Esophagus muscularis mucosa (tissue), 4 donors: ENCODE data around the gene GNAS-AS1. TPM values are rescaled to one million over a fixed set of nuclear protein-coding genes. Genes with fewer than 3 reads are reported as not detected.
"Not testable (repeated sequence)": the region's sequence is repeated elsewhere in the genome, so short reads cannot be mapped to it uniquely, and the experiment has no call there.

Experiments used
- DNase-seq: peaks from one replicate; pipeline ENCODE4 v3.0.0-alpha.2; 2017; ENCODE audit errors: extremely low spot score
- H3K27ac ChIP-seq, 4 donors: fragments of 200-600 bp; sonication (generic); replicated peaks in 1 of 4; 1 replicate in 3 of 4; 2 replicates in 1 of 4; pipeline ENCODE4 v1.5.1; 2016 to 2019; ENCODE audit warnings: mild to moderate bottlenecking in 1 of 4
- H3K27me3 ChIP-seq, 4 donors: fragments of 200-600 bp; sonication (generic); one replicate each; pipeline versions ENCODE4 v1.5.1 to v1.6.0; 2016 to 2019
- H3K36me3 ChIP-seq, 4 donors: fragments of 200-600 bp; sonication (generic); one replicate each; pipeline ENCODE4 v1.5.1; 2016 to 2019
- H3K4me1 ChIP-seq, 4 donors: fragments of 200-600 bp; sonication (generic); one replicate each; pipeline ENCODE4 v1.5.1; 2016 to 2019
- H3K4me3 ChIP-seq, 4 donors: fragments of 200-600 bp; sonication (generic); 1 replicate in 2 of 4; 2 replicates in 2 of 4; pipeline ENCODE4 v1.5.1; 2016 to 2019; ENCODE audit warnings: mild to moderate bottlenecking in 4 of 4, moderate library complexity in 1 of 4
- H3K9me3 ChIP-seq, 4 donors: fragments of 200-600 bp; sonication (generic); 1 replicate in 3 of 4; 2 replicates in 1 of 4; pipeline ENCODE4 v1.5.1; 2016 to 2019
- CTCF ChIP-seq, 3 experiments: fragments of 200-600 bp in 2 of 3; fragments of 450-650 bp in 1 of 3; sonication (generic) in 2 of 3; IDR thresholded peaks; one replicate each; pipeline ENCODE4 v1.5.1; 2017 to 2019; ENCODE audit warnings: antibody characterized with exemption in 3 of 3, mild to moderate bottlenecking in 2 of 3, moderate library complexity in 1 of 3
- EP300 ChIP-seq: sonication (generic); formaldehyde crosslinking; IDR thresholded peaks from one replicate; pipeline ENCODE4 v1.6.1; 2017; ENCODE audit warnings: antibody characterized with exemption
- POLR2A ChIP-seq: fragments of 450-650 bp; IDR thresholded peaks from one replicate; pipeline ENCODE4 v1.6.1; 2017; ENCODE audit warnings: antibody characterized with exemption, moderate library complexity, mild to moderate bottlenecking, low read depth
- POLR2AphosphoS5 ChIP-seq, 2 donors: sonication (generic); formaldehyde crosslinking; IDR thresholded peaks; one replicate each; pipeline ENCODE4 v1.6.1; 2017; ENCODE audit warnings: antibody characterized with exemption in 2 of 2
- WGBS: methylation state at CpG from one replicate; pipeline ENCODE4 v1.1.5; 2018; 5-methylcytosine and 5-hydroxymethylcytosine counted together
- intact Hi-C: fragments of 100-400 bp; cut with DNase I; formaldehyde crosslinking; loops from one replicate; pipeline ENCODE4 v1.15.1; 2023
- total RNA-seq, 4 donors: library from RNA; depleted of rRNA; stranded (reverse); fragments of >200 nt; gene quantifications; one replicate each; pipeline versions ENCODE4 v1.1.0 to v1.2.1, GENCODE V29; 2016

Gene GNAS-AS1
- total RNA-seq, 4 donors from 2014 or later, result 0.13 to 0.42 (median 0.23) TPM; not detected in 1

GRCh38 chr20:58826271-58826670 is 24.4 kb downstream of the GNAS-AS1 start:
- no peak overlapping the region for H3K4me3 ChIP-seq
- TF ChIP-seq POLR2A (no peak), POLR2AphosphoS5 (IDR thresholded peaks at IDR 0.05) (no peak), CTCF (IDR thresholded peaks at IDR 0.05) (no peak), EP300 (no peak)
- H3K4me1 ChIP-seq, result peaks cover 0 to 15% (median 9%) of the 10 kb centered on the region in 4 donors
- H3K27me3 ChIP-seq, result no peaks in the 10 kb centered on the region
- intact Hi-C loops, result no loop called here
- H3K36me3 ChIP-seq, result no peaks in the 10 kb centered on the region
- no peaks in the 10 kb centered on the region for H3K9me3 ChIP-seq
- 83% methylated on average over 5 of the region's 5 CpGs for WGBS
- no peak overlapping the region for H3K27ac ChIP-seq
- no peak for DNase-seq

GRCh38 chr20:58825450-58825849 is 25.3 kb downstream of the GNAS-AS1 start:
- Histone ChIP-seq H3K27ac (no peak overlapping the region), H3K27me3 (no peaks in the 10 kb centered on the region), H3K36me3 (no peaks in the 10 kb centered on the region), H3K9me3 (no peaks in the 10 kb centered on the region), H3K4me3 (no peak overlapping the region), H3K4me1 (peaks cover 0 to 15% (median 9%) of the 10 kb centered on the region in 4 donors)
- no peak for TF ChIP-seq POLR2A
- no peak for TF ChIP-seq POLR2AphosphoS5 (IDR thresholded peaks at IDR 0.05)
- TF ChIP-seq EP300, result no peak
- TF ChIP-seq CTCF (IDR thresholded peaks at IDR 0.05), result no peak
- DNase-seq, result no peak
- 93% methylated on average over 6 of the region's 6 CpGs for WGBS
- intact Hi-C loops, result no loop called here

GRCh38 chr20:58824843-58825242 is 25.9 kb downstream of the GNAS-AS1 start:
- TF ChIP-seq POLR2AphosphoS5 (IDR thresholded peaks at IDR 0.05) (no peak), POLR2A (no peak), EP300 (no peak), CTCF (IDR thresholded peaks at IDR 0.05) (no peak)
- H3K36me3 ChIP-seq, result no peaks in the 10 kb centered on the region
- no peaks in the 10 kb centered on the region for H3K27me3 ChIP-seq
- 92% methylated on average over 8 of the region's 8 CpGs for WGBS
- intact Hi-C loops, result no loop called here
- no peak overlapping the region for H3K27ac ChIP-seq
- H3K4me1 ChIP-seq, result peaks cover 0 to 14% (median 8%) of the 10 kb centered on the region in 4 donors
- no peaks in the 10 kb centered on the region for H3K9me3 ChIP-seq
- DNase-seq, result no peak
- no peak overlapping the region for H3K4me3 ChIP-seq

GRCh38 chr20:58822748-58823730 is 27.7 kb downstream of the GNAS-AS1 start:
- Histone ChIP-seq H3K9me3 (no peaks in the 10 kb centered on the region), H3K4me3 (no peak overlapping the region)
- DNase-seq, result no peak

GRCh38 chr20:58822149-58822548 is 28.6 kb downstream of the GNAS-AS1 start:
- WGBS, result 93% methylated on average over 8 of the region's 8 CpGs
- no peaks in the 10 kb centered on the region for H3K36me3 ChIP-seq
- H3K4me1 ChIP-seq, result no peaks in the 10 kb centered on the region
- no peak overlapping the region for H3K4me3 ChIP-seq
- no peaks in the 10 kb centered on the region for H3K27me3 ChIP-seq
- no peak for TF ChIP-seq POLR2A
- TF ChIP-seq CTCF (IDR thresholded peaks at IDR 0.05), result no peak
- no peak for TF ChIP-seq EP300
- TF ChIP-seq POLR2AphosphoS5 (IDR thresholded peaks at IDR 0.05), result no peak
- no peak for DNase-seq
- no peaks in the 10 kb centered on the region for H3K9me3 ChIP-seq
- H3K27ac ChIP-seq, result no peak overlapping the region
- intact Hi-C loops, result no loop called here

More at GRCh38 chr20:58822748-58823730, 27.7 kb downstream of the GNAS-AS1 start:
- intact Hi-C loops, result no loop called here
- Histone ChIP-seq H3K36me3 (no peaks in the 10 kb centered on the region), H3K4me1 (no peaks in the 10 kb centered on the region), H3K27ac (no peak overlapping the region), H3K27me3 (no peaks in the 10 kb centered on the region)
- WGBS, result 92% methylated on average over 24 of the region's 26 CpGs
- no peak for TF ChIP-seq POLR2A

- H3K27me3 ChIP-seq, H3K4me1 ChIP-seq, H3K27ac ChIP-seq, H3K9me3 ChIP-seq, intact Hi-C loops, DNase-seq, H3K4me3 ChIP-seq, H3K36me3 ChIP-seq: not testable (repeated sequence)
- 89% methylated on average over 6 of the region's 6 CpGs for WGBS
These were observed 30.2 kb downstream of the GNAS-AS1 start for GRCh38 chr20:58820515-58820914.
